A549 (cell line): Measurements from ENCODE around the gene LYPLAL1.

Experiments used
- HOXA7 ChIP-seq: fragments of 250-450 bp; sonication (Bioruptor Pico); IDR thresholded peaks from 2 replicates; pipeline ENCODE4 v1.5.0; 2020; ENCODE audit warnings: mild to moderate bottlenecking, moderate library complexity
- POLR2A ChIP-seq: IDR thresholded peaks from 2 replicates; pipeline ENCODE4 v1.6.1; 2012; ENCODE audit warnings: mild to moderate bottlenecking, low read length

- TF ChIP-seq HOXA7 (CRISPR knock-in tag), result no peak
- no peak for TF ChIP-seq POLR2A
These were observed 43.2 kb upstream of the LYPLAL1 start for GRCh38 chr1:219130366-219130935.
